Endothelial cell of umbilical vein (primary cell): Measurements from ENCODE around the gene AKAIN1. TPM values are rescaled to one million over a fixed set of nuclear protein-coding genes. Genes with fewer than 3 reads are reported as not detected.

Source experiments
- BruUV-seq: library from RNA; stranded (reverse); fragments of 400-500 nt; replicated peaks from 2 replicates; lab custom pipeline; 2021; lab: Mats Ljungman, UMichigan
- CTCF ChIA-PET: fragments of 300-600, 350-600 bp; sonication (Branson Sonifier 250); formaldehyde crosslinking; loops from one replicate; lab custom pipeline; 2021; ENCODE audit warnings: antibody characterized with exemption, inconsistent platforms; lab: Charles Lee
- POLR2A ChIA-PET: fragments of 300-600, 350-600 bp; sonication (Branson Sonifier 250); formaldehyde crosslinking; loops from one replicate; lab custom pipeline; 2021; ENCODE audit warnings: antibody characterized with exemption, inconsistent platforms; lab: Charles Lee
- DNase-seq: peaks from one replicate; pipeline ENCODE4 v3.0.0-alpha.2; 2011; ENCODE audit warnings: low read depth, low spot score
- FAIRE-seq: peaks from 2 replicates; lab custom pipeline; 2011; peaks lifted over from hg19 to GRCh38; lab: Jason Lieb, UNC
- H2AFZ ChIP-seq: 2 replicates; pipeline ENCODE4 v1.6.0; 2012; ENCODE audit warnings: low read depth, low read length, control low read depth, inconsistent platforms
- H3K27ac ChIP-seq: 2 replicates; pipeline ENCODE4 v1.5.1; 2011; ENCODE audit warnings: low read depth, mild to moderate bottlenecking, control low read depth, low read length, moderate library complexity; ENCODE audit not compliant: insufficient read depth
- H3K27me3 ChIP-seq, 2 experiments: 2 replicates each; pipeline versions ENCODE4 v1.6.0 to v1.6.1; 2011; ENCODE audit warnings: low read length in 2 of 2, mixed read lengths in 1 of 2; ENCODE audit not compliant: control insufficient read depth in 2 of 2, insufficient read depth in 2 of 2
- H3K36me3 ChIP-seq, 2 experiments: 2 replicates in 1 of 2; 3 replicates in 1 of 2; pipeline ENCODE4 v1.5.1; 2011; ENCODE audit warnings: low read length in 2 of 2, mild to moderate bottlenecking in 1 of 2, moderate library complexity in 1 of 2; ENCODE audit not compliant: control insufficient read depth in 2 of 2, insufficient read depth in 2 of 2; ENCODE audit errors: extremely low read depth in 1 of 2
- H3K4me1 ChIP-seq: 3 replicates; pipeline ENCODE4 v1.5.1; 2011; ENCODE audit warnings: mild to moderate bottlenecking, low read length; ENCODE audit not compliant: control insufficient read depth, insufficient read depth; ENCODE audit errors: extremely low read depth
- H3K4me2 ChIP-seq: 2 replicates; pipeline ENCODE4 v1.6.1; 2011; ENCODE audit warnings: low read length, control low read depth, mixed read lengths; ENCODE audit not compliant: insufficient read depth
- H3K4me3 ChIP-seq, 3 experiments: fragments of 200-600 bp in 1 of 3; sonication (generic), shearing (Covaris generic) in 1 of 3; replicated peaks in 1 of 3; 2 replicates each; pipeline ENCODE4 v1.5.1; 2011 to 2016; ENCODE audit warnings: control low read depth in 3 of 3, low read length in 3 of 3, mild to moderate bottlenecking in 2 of 3, inconsistent platforms in 1 of 3, low read depth in 1 of 3, moderate library complexity in 1 of 3; ENCODE audit not compliant: insufficient read depth in 1 of 3
- H3K79me2 ChIP-seq: 2 replicates; pipeline ENCODE4 v1.6.0; 2012; ENCODE audit warnings: low read length, inconsistent platforms; ENCODE audit not compliant: control insufficient read depth, insufficient read depth
- H3K9ac ChIP-seq: replicated peaks from 2 replicates; pipeline ENCODE3; 2011; ENCODE audit warnings: low read length, control low read depth; ENCODE audit not compliant: insufficient read depth; ENCODE audit errors: extremely low read depth
- H3K9me1 ChIP-seq: replicated peaks from 3 replicates; pipeline ENCODE4 v1.6.0; 2011; ENCODE audit warnings: mild to moderate bottlenecking, low read length; ENCODE audit not compliant: control insufficient read depth, insufficient read depth; ENCODE audit errors: extremely low read depth
- H3K9me3 ChIP-seq: replicated peaks from 2 replicates; pipeline ENCODE4 v1.5.1; 2012; ENCODE audit warnings: low read length, inconsistent platforms; ENCODE audit not compliant: control insufficient read depth, insufficient read depth
- H4K20me1 ChIP-seq: replicated peaks from 2 replicates; pipeline ENCODE3; 2011; ENCODE audit warnings: mild to moderate bottlenecking, low read length; ENCODE audit not compliant: control insufficient read depth, insufficient read depth; ENCODE audit errors: extremely low read depth
- EZH2 ChIP-seq: IDR thresholded peaks from 2 replicates; pipeline ENCODE4 v1.6.1; 2012; ENCODE audit warnings: borderline replicate concordance, low read depth, mild to moderate bottlenecking, moderate library complexity, low read length, inconsistent platforms; ENCODE audit not compliant: severe bottlenecking
- FOS ChIP-seq: IDR thresholded peaks from 2 replicates; pipeline ENCODE4 v1.6.1; 2011; ENCODE audit warnings: mild to moderate bottlenecking, low read length, moderate library complexity, borderline replicate concordance; ENCODE audit not compliant: insufficient read depth
- GATA2 ChIP-seq: IDR thresholded peaks from 2 replicates; pipeline ENCODE4 v1.7.0; 2011; ENCODE audit warnings: low read depth, mild to moderate bottlenecking, moderate library complexity, mixed read lengths, low read length; ENCODE audit not compliant: insufficient read length, insufficient read depth
- JUN ChIP-seq: IDR thresholded peaks from 2 replicates; pipeline ENCODE4 v1.6.1; 2011; ENCODE audit warnings: borderline replicate concordance, low read depth; ENCODE audit not compliant: insufficient read length, insufficient read depth
- MAX ChIP-seq: IDR thresholded peaks from 2 replicates; pipeline ENCODE4 v1.6.1; 2011; ENCODE audit not compliant: insufficient read depth, insufficient read length
- MYC ChIP-seq: IDR thresholded peaks from one replicate; pipeline ENCODE4 v1.6.1; 2011; ENCODE audit warnings: mild to moderate bottlenecking, low read depth, low read length
- POLR2A ChIP-seq: IDR thresholded peaks from 2 replicates; pipeline ENCODE4 v1.6.1; 2012; ENCODE audit warnings: low read depth, mild to moderate bottlenecking, control low read depth, low read length
- POLR2AphosphoS5 ChIP-seq: IDR thresholded peaks from 2 replicates; pipeline ENCODE4 v1.6.1; 2012; ENCODE audit warnings: low read depth, mild to moderate bottlenecking, control low read depth, low read length, moderate library complexity; ENCODE audit not compliant: insufficient read depth
- dilution Hi-C: fragments of 300-500 bp; cut with MboI; formaldehyde crosslinking; loops from one replicate; pipeline ENCODE4 v1.15.0; 2019; ENCODE audit warnings: low sequenced_read_pairs; ENCODE audit not compliant: extremely low pct_ligation_motif_present
- intact Hi-C: fragments of 100-400 bp; cut with micrococcal nuclease; formaldehyde crosslinking; loops from one replicate; pipeline ENCODE4 v1.10.0; 2022
- polyA plus RNA-seq, 4 experiments: library from polyadenylated mRNA; depleted of rRNA in 3 of 4; stranded (reverse) in 3 of 4; unstranded in 1 of 4; fragments of >200 nt; gene quantifications; 2 replicates each; pipeline versions ENCODE4 v1.2.1 to v1.2.3, GENCODE V29; 2011 to 2012; ENCODE audit warnings: missing spikeins in 1 of 4
- total RNA-seq: library from RNA; stranded (reverse); gene quantifications from 2 replicates; pipeline ENCODE4 v1.2.3, GENCODE V29; 2021
- TF ChIP-seq, protein P1 (sequence below), 2 donors: IDR thresholded peaks; 1 replicate in 1 of 2; 2 replicates in 1 of 2; pipeline ENCODE4 v1.5.1; 2011; ENCODE audit warnings: low read length in 2 of 2, mild to moderate bottlenecking in 2 of 2, moderate library complexity in 2 of 2, control low read depth in 1 of 2, inconsistent platforms in 1 of 2, low read depth in 1 of 2; ENCODE audit not compliant: insufficient read depth in 1 of 2; ENCODE audit errors: extremely low read depth in 1 of 2

AKAIN1 gene
- total and polyA plus RNA-seq, 2 donors (not counting 3 experiments of a cell fraction or from before 2014, with no cell fraction given) = not detected

- intact Hi-C loops = no loop called here
- Histone ChIP-seq H2AFZ (no peak overlapping the region), H3K4me1 (no peaks in the 10 kb centered on the region), H3K9me1 (no peaks in the 10 kb centered on the region), H4K20me1 (no peaks in the 10 kb centered on the region), H3K9me3 (no peaks in the 10 kb centered on the region), H3K36me3 (no peaks in the 10 kb centered on the region), H3K79me2 (no peaks in the 10 kb centered on the region), H3K9ac (no peak overlapping the region), H3K4me3 (no peak overlapping the region), H3K27ac (no peak overlapping the region), H3K4me2 (no peak overlapping the region), H3K27me3 (no peaks in the 10 kb centered on the region)
- no peak for DNase-seq
- dilution Hi-C loops = no loop called here
- no peak for FAIRE-seq
- no peak for TF ChIP-seq GATA2
- no peak for TF ChIP-seq FOS
- no peak for TF ChIP-seq JUN
- no peak for TF ChIP-seq MYC
- TF ChIP-seq POLR2AphosphoS5 = no peak
- TF ChIP-seq, protein P1, sequence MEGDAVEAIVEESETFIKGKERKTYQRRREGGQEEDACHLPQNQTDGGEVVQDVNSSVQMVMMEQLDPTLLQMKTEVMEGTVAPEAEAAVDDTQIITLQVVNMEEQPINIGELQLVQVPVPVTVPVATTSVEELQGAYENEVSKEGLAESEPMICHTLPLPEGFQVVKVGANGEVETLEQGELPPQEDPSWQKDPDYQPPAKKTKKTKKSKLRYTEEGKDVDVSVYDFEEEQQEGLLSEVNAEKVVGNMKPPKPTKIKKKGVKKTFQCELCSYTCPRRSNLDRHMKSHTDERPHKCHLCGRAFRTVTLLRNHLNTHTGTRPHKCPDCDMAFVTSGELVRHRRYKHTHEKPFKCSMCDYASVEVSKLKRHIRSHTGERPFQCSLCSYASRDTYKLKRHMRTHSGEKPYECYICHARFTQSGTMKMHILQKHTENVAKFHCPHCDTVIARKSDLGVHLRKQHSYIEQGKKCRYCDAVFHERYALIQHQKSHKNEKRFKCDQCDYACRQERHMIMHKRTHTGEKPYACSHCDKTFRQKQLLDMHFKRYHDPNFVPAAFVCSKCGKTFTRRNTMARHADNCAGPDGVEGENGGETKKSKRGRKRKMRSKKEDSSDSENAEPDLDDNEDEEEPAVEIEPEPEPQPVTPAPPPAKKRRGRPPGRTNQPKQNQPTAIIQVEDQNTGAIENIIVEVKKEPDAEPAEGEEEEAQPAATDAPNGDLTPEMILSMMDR (IDR thresholded peaks at IDR 0.05; ENCODE audit: extremely low read depth in 1 of 2, insufficient read depth in 1 of 2, low read depth in 1 of 2, low read length in 2 of 2) = no peak
- no peak for TF ChIP-seq MAX
- TF ChIP-seq EZH2 = no peak
- TF ChIP-seq POLR2A = no peak
- BruUV-seq = no TSS peak
- CTCF ChIA-PET = no interaction called here
- POLR2A ChIA-PET = no interaction called here
Observed at GRCh38 chr18:5173236-5173635, 23.8 kb downstream of the AKAIN1 start.
